ENCODE results near the gene MAN1A1.

- no peak for TF ChIP-seq CTCF (IDR thresholded peaks at IDR 0.05)
- no peak for TF ChIP-seq POLR2A (IDR thresholded peaks at IDR 0.05)
These were observed 11.8 kb downstream of the MAN1A1 start for GRCh38 chr6:119337762-119338161.

Measured in body of pancreas (tissue), 4 donors.